ENCODE data around the gene TNFRSF1A. TPM values are rescaled to one million over a fixed set of nuclear protein-coding genes. Genes with fewer than 3 reads are reported as not detected.

TNFRSF1A gene
- total and polyA plus RNA-seq, 9 of the 15 experiments (the other 6 are each of a cell fraction or from before 2014, with no cell fraction given): 0.76 to 43.5 (median 30.0) TPM

- TF ChIP-seq ZBTB33 (CRISPR knock-in tag; IDR thresholded peaks at IDR 0.05): no peak
- peak; percentile 77 for TF ChIP-seq RBFOX2 (IDR thresholded peaks at IDR 0.05; ENCODE audit: low read depth, low read length)
- no peak for TF ChIP-seq ZNF639 (CRISPR knock-in tag; conservative IDR thresholded peaks at IDR 0.05 in 1 of 2, IDR thresholded peaks at IDR 0.05 in 1 of 2)
- no peak for TF ChIP-seq ZBTB12 (CRISPR knock-in tag; IDR thresholded peaks at IDR 0.05)
- no peak for TF ChIP-seq MTF1 (CRISPR knock-in tag; IDR thresholded peaks at IDR 0.05; ENCODE audit: borderline replicate concordance)
- TF ChIP-seq RBM22 (IDR thresholded peaks at IDR 0.05; ENCODE audit: low read depth, low read length, poor library complexity, severe bottlenecking): no peak
- TF ChIP-seq NONO (IDR thresholded peaks at IDR 0.05; ENCODE audit: low read depth in 2 of 2, low read length in 1 of 2): no peak
- TF ChIP-seq TCF3 (CRISPR knock-in tag; IDR thresholded peaks at IDR 0.05): peak; percentile 26; the same call in 1 of the 2 replicates
- no peak for TF ChIP-seq SNIP1 (IDR thresholded peaks at IDR 0.05; ENCODE audit: low read depth)
- TF ChIP-seq SNRNP70 (optimal IDR thresholded peaks at IDR 0.05; ENCODE audit: low read depth, low read length): no peak
- no peak for TF ChIP-seq FOXA3 (CRISPR knock-in tag; conservative IDR thresholded peaks at IDR 0.05 in 1 of 2, IDR thresholded peaks at IDR 0.05 in 1 of 2)
- no peak for TF ChIP-seq RBM17 (IDR thresholded peaks at IDR 0.05; ENCODE audit: borderline replicate concordance, low read depth, low read length)
- no peak for TF ChIP-seq TSC22D4 (tag; IDR thresholded peaks at IDR 0.05)
- TF ChIP-seq BHLHE40 (IDR thresholded peaks at IDR 0.05; ENCODE audit: low read length): 0 out of 2 replicates have a peak, but pooled peaks have one; percentile 21
- no peak for TF ChIP-seq ZSCAN29 (IDR thresholded peaks at IDR 0.05)
- peak; percentile 80 for TF ChIP-seq ELF1 (tag; IDR thresholded peaks at IDR 0.05)
Observed at GRCh38 chr12:6335451-6336078, 6.3 kb downstream of the TNFRSF1A start (continued).

Measured in K562 (cell line).